ENCODE results near the gene RYK.
A peak's percentile ranks its signal among the peaks of the same experiment; 100 is the strongest.
"Not testable (repeated sequence)": the region's sequence is repeated elsewhere in the genome, so short reads cannot be mapped to it uniquely, and the experiment has no call there.

The RYK gene

GRCh38 chr3:134279466-134279865 is 28.8 kb upstream of the RYK start:
- no peak overlapping the region for H3K4me3 ChIP-seq (ENCODE audit: low read length)
- no peak for TF ChIP-seq CTCF (IDR thresholded peaks at IDR 0.05; ENCODE audit: insufficient read depth, low read depth, low read length, missing control alignments)
- peak; percentile 24 for DNase-seq (ENCODE audit: low read depth)

GRCh38 chr3:134277066-134277660 is 26.5 kb upstream of the RYK start:
- H3K4me3 ChIP-seq (ENCODE audit: low read length): no peak overlapping the region
- TF ChIP-seq CTCF (IDR thresholded peaks at IDR 0.05; ENCODE audit: insufficient read depth, low read depth, low read length, missing control alignments): no peak
- peak; percentile 41 for DNase-seq (ENCODE audit: low read depth)

- H3K4me3 ChIP-seq (ENCODE audit: low read length): no peak overlapping the region
- TF ChIP-seq CTCF (IDR thresholded peaks at IDR 0.05; ENCODE audit: insufficient read depth, low read depth, low read length, missing control alignments): no peak
- no peak for DNase-seq (ENCODE audit: low read depth)
Measured at GRCh38 chr3:134276086-134276485, 25.4 kb upstream of the RYK start.

- not testable (repeated sequence) for H3K4me3 ChIP-seq (ENCODE audit: low read length); DNase-seq (ENCODE audit: low read depth)
Measured at GRCh38 chr3:134275110-134275509, 24.5 kb upstream of the RYK start.

GRCh38 chr3:134274571-134274970 is 23.9 kb upstream of the RYK start:
- no peak for TF ChIP-seq CTCF (IDR thresholded peaks at IDR 0.05; ENCODE audit: insufficient read depth, low read depth, low read length, missing control alignments)
- no peak overlapping the region for H3K4me3 ChIP-seq (ENCODE audit: low read length)
- DNase-seq (ENCODE audit: low read depth): no peak

GRCh38 chr3:134267996-134268395 is 17.3 kb upstream of the RYK start:
- no peak for TF ChIP-seq CTCF (IDR thresholded peaks at IDR 0.05; ENCODE audit: insufficient read depth, low read depth, low read length, missing control alignments)
- DNase-seq (ENCODE audit: low read depth): no peak
- H3K4me3 ChIP-seq (ENCODE audit: low read length): no peak overlapping the region

- DNase-seq (ENCODE audit: low read depth): peak; percentile 30
- no peak for TF ChIP-seq CTCF (IDR thresholded peaks at IDR 0.05; ENCODE audit: insufficient read depth, low read depth, low read length, missing control alignments)
- H3K4me3 ChIP-seq (ENCODE audit: low read length): no peak overlapping the region
Measured at GRCh38 chr3:134260987-134261386, 10.3 kb upstream of the RYK start.
